Measurements from ENCODE around the gene SNAP23. TPM values are rescaled to one million over a fixed set of nuclear protein-coding genes. Genes with fewer than 3 reads are reported as not detected.

The SNAP23 gene
- total RNA-seq, 1 experiment from 2014 or later, result 63.2 TPM

GRCh38 chr15:42523331-42523730 lies 27.9 kb downstream of the SNAP23 start:
- Histone ChIP-seq H3K4me2 (ENCODE audit: insufficient read depth, insufficient read length, low read length) (no peak overlapping the region), H3K14ac (ENCODE audit: insufficient read depth, low read length) (no peak overlapping the region), H3K9me3 (ENCODE audit: control insufficient read depth, low read depth, low read length) (no peaks in the 10 kb centered on the region), H2BK20ac (ENCODE audit: low read depth, low read length, poor library complexity, severe bottlenecking) (no peak overlapping the region), H3K23me2 (ENCODE audit: insufficient read length, low read depth, low read length, poor library complexity, severe bottlenecking) (no peaks in the 10 kb centered on the region), H4K5ac (ENCODE audit: insufficient read length, low read depth, low read length) (no peak overlapping the region), H2AFZ (ENCODE audit: low read length) (no peak overlapping the region), H2AK5ac (ENCODE audit: insufficient read length, low read length) (no peak overlapping the region), H3K4me1 (ENCODE audit: insufficient read depth, low read length) (no peaks in the 10 kb centered on the region), H2BK5ac (ENCODE audit: insufficient read length, low read length) (no peak overlapping the region), H3K79me2 (ENCODE audit: insufficient read depth, low read length) (no peaks in the 10 kb centered on the region), H3K27me3 (ENCODE audit: insufficient read depth, low read length) (no peaks in the 10 kb centered on the region), H3K79me1 (ENCODE audit: insufficient read depth, low read depth, low read length, poor library complexity, severe bottlenecking) (no peaks in the 10 kb centered on the region), H4K8ac (replicated peaks; ENCODE audit: insufficient read length, low read depth, low read length) (no peak overlapping the region), H2BK12ac (ENCODE audit: insufficient read length, low read depth, low read length) (no peak overlapping the region), H3K4ac (ENCODE audit: low read depth, low read length) (no peak overlapping the region), H2BK15ac (ENCODE audit: low read depth, low read length) (no peak overlapping the region), H4K91ac (ENCODE audit: insufficient read length, low read depth, low read length) (no peak overlapping the region), H3T11ph (ENCODE audit: low read length) (no peak overlapping the region), H2BK120ac (ENCODE audit: low read depth, low read length, poor library complexity, severe bottlenecking) (no peak overlapping the region), H3K9ac (ENCODE audit: extremely low read depth, insufficient read length, low read length) (no peak overlapping the region), H4K20me1 (ENCODE audit: control insufficient read depth, insufficient read depth, insufficient read length) (no peaks in the 10 kb centered on the region), H3K27ac (ENCODE audit: insufficient read length, low read depth, low read length) (no peak overlapping the region), H3K23ac (ENCODE audit: insufficient read length, low read depth, low read length) (no peak overlapping the region), H3K56ac (ENCODE audit: insufficient read length, low read depth, low read length) (no peak overlapping the region), H3K18ac (ENCODE audit: insufficient read length, low read depth, low read length) (no peak overlapping the region)
- no peaks in the 10 kb centered on the region for H3K27me3 Mint-ChIP-seq (ENCODE audit: low read depth)
- no peak for DNase-seq
- no CpG with 5 or more reads among the region's 2 CpGs for WGBS (ENCODE audit: extremely low coverage, insufficient read length, low lambda C conversion rate)
- no peaks in the 10 kb centered on the region for H3K4me1 Mint-ChIP-seq
- peaks cover 7 to 47% (median 31%) of the 10 kb centered on the region in 3 experiments for H3K36me3 Mint-ChIP-seq (ENCODE audit: insufficient read depth in 1 of 3, low read depth in 3 of 3)
- H3K4me3 Mint-ChIP-seq, result no peak overlapping the region
- TF ChIP-seq CTCF (conservative IDR thresholded peaks at IDR 0.05), result no peak
- no peaks in the 10 kb centered on the region for H3K9me3 Mint-ChIP-seq
- no peak overlapping the region; a peak in 1 of 7 replicates for H3K27ac Mint-ChIP-seq
